NCI-H69 (cell line): ENCODE measurements around the gene MX1.
A peak's percentile ranks its signal among the peaks of the same experiment; 100 is the strongest.

Experiments
- DNase-seq: peaks from one replicate; lab custom pipeline; 2025; lab: John Stamatoyannopoulos, UW

MX1 gene

GRCh38 chr21:41460578-41461527, 34.8 kb downstream of the MX1 start:
- DNase-seq = peak; percentile 52

GRCh38 chr21:41465176-41465781, 39.2 kb downstream of the MX1 start:
- DNase-seq = no peak

GRCh38 chr21:41466024-41466820, 40.2 kb downstream of the MX1 start:
- no peak for DNase-seq

- DNase-seq = no peak
Measured at GRCh38 chr21:41470054-41470453, 44.0 kb downstream of the MX1 start.

- DNase-seq = no peak
Measured at GRCh38 chr21:41472753-41473548, 46.9 kb downstream of the MX1 start.

- no peak for DNase-seq
Measured at GRCh38 chr21:41475714-41476420, 49.8 kb downstream of the MX1 start.

GRCh38 chr21:41477641-41478318, 51.7 kb downstream of the MX1 start:
- peak; percentile 53 for DNase-seq

GRCh38 chr21:41478319-41479177, 52.5 kb downstream of the MX1 start:
- no peak for DNase-seq

- DNase-seq = no peak
Measured at GRCh38 chr21:41479686-41480085, 53.6 kb downstream of the MX1 start.

- DNase-seq = peak; percentile 6
Measured at GRCh38 chr21:41480086-41480690, 54.1 kb downstream of the MX1 start.

GRCh38 chr21:41481191-41481590, 55.2 kb downstream of the MX1 start:
- DNase-seq = no peak

GRCh38 chr21:41482301-41482700, 56.3 kb downstream of the MX1 start:
- no peak for DNase-seq

- DNase-seq = no peak
Measured at GRCh38 chr21:41482980-41483379, 56.9 kb downstream of the MX1 start.

GRCh38 chr21:41483415-41483814, 57.4 kb downstream of the MX1 start:
- no peak for DNase-seq

GRCh38 chr21:41483973-41484372, 57.9 kb downstream of the MX1 start:
- DNase-seq = no peak

GRCh38 chr21:41487082-41487481, 61.0 kb downstream of the MX1 start:
- no peak for DNase-seq

GRCh38 chr21:41488080-41488479, 62.0 kb downstream of the MX1 start:
- no peak for DNase-seq

GRCh38 chr21:41489329-41489728, 63.3 kb downstream of the MX1 start:
- DNase-seq = no peak

- DNase-seq = no peak
Measured at GRCh38 chr21:41490330-41490729, 64.3 kb downstream of the MX1 start.
